HS-5 (cell line): ENCODE data around the gene ZC3H14.
A peak's percentile ranks its signal among the peaks of the same experiment; 100 is the strongest.
"Not testable (repeated sequence)": the region's sequence is repeated elsewhere in the genome, so short reads cannot be mapped to it uniquely, and the experiment has no call there.

Source experiments
- DNase-seq: peaks from one replicate; pipeline ENCODE4 v3.0.0-alpha.2; 2012; ENCODE audit warnings: low read depth

Gene ZC3H14

GRCh38 chr14:88562831-88563686 lies at the start of gene ZC3H14:
TSS of gene ZC3H14 (plus strand) at chr14:88563037. CDS start at chr14:88563134, 97 bp downstream.
- DNase-seq, result no peak

DNA sequence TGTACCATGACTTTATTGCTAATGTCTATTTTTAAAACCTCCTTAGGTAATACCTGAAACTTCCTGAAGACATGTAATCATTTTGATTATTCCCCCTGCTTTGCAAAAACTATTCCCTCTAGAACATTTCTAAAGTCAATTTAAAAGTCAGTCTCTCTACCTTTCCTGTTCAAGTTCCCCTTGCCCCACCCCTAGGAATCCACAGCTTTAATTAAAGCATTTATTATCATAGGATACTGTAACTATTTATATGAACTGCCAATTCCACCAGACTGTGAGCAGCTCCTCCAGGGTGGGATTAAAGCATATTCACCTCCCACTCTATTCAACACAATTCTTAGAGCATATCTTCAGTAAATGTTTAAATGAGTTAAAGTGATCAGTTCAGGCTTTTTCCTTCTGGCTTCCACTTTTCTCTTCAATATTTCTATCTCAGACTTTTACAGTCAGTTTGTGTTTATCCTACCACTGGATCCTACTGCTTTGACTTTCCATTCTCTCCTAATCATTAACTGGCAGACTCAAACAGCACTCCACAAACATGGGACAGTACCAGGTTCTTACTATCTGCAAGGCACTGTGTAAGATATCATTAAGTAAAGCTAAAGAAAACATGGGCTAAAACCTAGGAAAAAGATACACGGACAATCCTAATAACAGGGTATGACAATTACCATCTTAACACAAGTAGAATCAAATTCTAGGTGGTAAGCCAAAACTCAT lies 47.2 kb upstream of the ZC3H14 start:
- DNase-seq, result no peak

DNA sequence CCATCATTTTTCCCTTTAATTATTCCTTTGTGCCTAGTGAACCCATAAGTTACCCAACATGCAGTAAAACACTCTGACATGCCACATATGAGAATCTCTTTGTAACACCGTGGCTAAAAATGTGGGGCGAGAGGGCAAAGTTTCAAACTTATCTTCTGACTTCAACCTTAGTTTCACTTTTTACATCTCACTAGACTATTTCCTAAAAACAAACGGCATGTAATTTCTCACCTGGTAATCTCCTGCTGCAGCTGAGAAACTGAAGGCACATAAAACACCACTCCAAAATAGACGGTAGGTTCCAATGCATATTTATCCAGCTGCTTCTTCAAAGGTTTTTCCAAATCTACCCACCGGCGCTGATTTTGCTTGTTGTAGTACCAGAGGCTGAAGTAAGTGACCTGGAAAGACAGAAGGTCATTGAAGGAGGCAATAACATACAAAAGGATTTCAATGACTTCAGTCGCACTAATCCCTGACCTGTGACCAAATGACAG lies 45.9 kb upstream of the ZC3H14 start:
- no peak for DNase-seq

DNA sequence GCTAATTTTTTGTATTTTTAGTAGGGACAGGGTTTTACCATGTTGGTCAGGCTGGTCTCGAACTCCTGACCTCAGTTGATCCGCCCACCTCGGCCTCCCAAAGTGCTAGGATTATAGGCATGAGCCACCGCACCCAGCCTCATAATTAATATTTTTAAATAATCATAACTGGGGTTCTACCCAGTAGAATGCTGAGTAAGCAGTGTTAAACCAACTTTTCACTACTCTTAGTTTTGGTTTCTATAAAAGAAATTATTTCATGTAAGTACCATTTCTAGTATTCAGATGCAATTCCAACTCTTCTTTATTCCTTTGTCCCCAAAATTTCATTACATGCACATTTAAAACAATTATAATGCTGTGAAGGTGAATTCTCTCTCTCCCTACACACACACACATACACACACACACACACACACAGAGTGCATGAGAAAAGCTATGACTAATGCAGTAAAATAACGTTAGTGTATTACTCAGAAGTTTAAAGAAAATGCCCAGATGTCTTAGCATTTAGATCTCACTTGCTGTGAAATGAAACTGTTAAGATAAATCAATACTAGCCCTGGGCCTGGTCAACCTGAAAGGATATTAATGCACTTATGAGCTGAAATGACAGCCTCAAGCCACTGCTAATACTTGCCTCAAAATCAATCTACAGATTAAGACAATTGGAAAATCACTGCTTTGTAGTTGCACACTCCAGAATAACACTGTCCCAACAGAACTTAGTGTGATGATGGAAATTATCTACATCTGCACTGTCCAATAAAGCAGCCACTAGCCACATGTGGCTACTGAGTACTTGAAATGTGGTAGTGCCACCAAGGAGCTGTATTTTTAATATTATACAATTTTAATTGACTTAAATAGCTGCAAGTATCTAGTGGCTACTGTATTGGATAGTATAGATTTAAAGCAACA lies 44.0 kb upstream of the ZC3H14 start:
- peak; percentile 22 for DNase-seq

GRCh38 chr14:88519907-88520306 lies 42.9 kb upstream of the ZC3H14 start:
- DNase-seq, result no peak

GRCh38 chr14:88521818-88522217 lies 41.0 kb upstream of the ZC3H14 start:
- no peak for DNase-seq

GRCh38 chr14:88522393-88522792 lies 40.4 kb upstream of the ZC3H14 start:
- no peak for DNase-seq

DNA sequence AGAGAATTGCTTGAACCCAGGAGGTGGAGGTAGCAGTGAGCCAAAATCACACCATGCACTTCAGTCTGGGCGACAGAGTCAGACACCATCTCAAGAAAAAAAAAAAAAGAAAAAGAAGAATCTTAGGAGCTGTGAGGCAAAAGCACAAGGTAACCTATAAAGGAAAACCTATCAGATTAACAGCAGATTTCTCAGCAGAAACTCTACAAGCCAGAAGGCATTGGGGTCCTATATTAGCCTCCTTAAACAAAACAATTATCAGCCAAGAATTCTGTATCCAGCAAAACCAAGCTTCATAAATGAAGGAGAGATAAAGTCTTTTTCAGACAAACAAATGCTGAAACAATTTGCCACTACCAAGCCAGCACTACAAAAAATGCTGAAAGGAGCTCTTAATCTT lies 32.9 kb upstream of the ZC3H14 start:
- DNase-seq, result not testable (repeated sequence)

DNA sequence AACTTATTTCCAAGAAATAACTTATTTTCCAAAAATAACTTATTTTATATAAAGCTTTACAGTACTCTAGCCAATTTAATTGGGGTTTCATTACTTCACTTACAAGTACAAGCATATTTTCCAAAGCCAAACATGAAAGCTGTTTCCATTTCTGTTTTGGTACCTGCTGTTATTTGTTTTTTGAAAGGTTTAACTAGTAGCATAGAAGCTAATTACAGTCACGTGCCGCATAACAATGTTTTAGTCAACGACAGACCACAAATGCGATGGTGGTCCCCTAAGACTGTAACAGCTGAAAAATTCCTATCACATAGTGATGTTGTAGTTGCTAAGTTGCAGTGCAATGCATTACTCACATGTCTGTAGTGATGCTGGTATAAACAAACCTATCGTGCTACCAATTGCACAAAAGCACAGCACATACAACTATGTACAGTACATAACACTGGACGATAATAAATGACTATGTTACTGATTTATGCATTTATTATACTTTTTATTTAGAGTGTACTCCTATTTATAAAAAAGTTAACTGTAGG lies 29.7 kb upstream of the ZC3H14 start:
- DNase-seq, result no peak

GRCh38 chr14:88535149-88535548 lies 27.7 kb upstream of the ZC3H14 start:
- no peak for DNase-seq

DNA sequence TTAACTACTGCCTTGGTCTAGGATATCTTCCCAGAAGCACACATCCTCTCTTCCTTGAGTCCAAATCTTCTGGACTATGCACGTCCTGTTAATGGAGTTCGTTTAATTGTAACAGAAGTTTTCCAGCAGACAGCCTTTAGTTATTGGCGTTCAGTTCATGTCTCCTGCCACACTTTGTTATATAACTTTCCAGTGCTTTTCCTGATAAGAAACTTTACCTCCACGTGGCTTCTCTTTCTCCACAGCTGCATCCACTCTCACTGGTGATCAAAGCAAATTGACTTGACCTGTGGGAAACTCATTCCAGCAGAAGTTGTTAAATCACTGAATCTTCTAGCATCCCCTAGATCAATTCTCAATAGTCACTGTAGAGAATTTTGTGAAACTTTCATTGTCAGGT lies 27.0 kb upstream of the ZC3H14 start:
- DNase-seq, result no peak

DNA sequence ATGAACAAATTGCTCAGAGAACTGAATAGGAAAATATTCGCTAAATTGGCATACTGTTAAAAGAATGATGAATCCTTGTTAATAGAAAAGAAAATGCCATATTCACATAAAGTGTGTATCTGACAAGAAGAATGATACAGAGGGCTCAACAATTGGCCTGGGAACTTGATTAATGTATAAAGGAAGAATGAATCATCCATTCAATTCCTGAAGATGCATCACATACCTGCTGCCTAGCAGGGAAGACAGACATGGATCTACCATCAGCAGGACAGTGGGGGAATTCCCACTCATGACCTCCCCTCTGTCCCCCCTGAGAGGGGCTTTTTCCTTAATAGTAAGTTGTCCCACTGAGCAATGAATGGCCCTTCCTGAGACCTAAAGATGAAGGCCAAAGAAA lies 21.5 kb upstream of the ZC3H14 start:
- DNase-seq, result no peak

GRCh38 chr14:88542857-88543795 lies 19.7 kb upstream of the ZC3H14 start:
- no peak for DNase-seq

GRCh38 chr14:88545256-88545655 lies 17.6 kb upstream of the ZC3H14 start:
- DNase-seq, result no peak

DNA sequence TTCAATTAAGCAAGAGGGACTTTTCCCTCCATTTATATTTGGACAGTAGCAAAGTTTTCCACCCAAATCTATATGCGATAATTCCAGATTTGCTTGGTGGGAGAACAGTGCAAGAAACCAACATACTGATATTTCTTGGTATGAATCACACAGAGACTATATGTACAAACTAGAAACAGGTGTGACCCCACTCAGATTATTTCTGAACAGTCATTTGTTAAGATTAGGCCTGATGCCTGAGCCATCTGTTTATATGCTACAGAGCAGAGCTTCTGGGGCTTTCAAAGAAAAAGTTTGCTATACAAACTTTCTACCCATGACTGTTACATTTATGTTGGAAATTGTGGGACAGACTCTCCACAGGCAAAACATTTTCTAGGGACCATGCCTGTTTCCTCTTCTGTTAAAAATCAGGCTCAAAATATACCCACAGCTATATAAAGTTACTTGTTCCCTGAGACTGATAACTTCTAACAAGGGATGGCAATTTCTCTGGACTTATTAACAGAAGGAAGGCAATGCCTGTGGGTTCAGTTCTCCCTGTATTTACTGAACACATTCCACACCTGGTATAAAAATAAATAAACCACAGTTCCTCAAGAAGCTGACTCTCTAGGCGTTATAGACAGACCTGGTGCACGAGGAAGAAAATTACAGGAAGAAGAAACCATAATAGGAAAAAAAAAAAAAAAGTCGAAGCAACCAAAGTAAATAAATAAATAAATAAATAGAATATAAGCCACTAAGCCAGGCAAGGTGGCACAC lies 16.0 kb upstream of the ZC3H14 start:
- DNase-seq, result no peak

DNA sequence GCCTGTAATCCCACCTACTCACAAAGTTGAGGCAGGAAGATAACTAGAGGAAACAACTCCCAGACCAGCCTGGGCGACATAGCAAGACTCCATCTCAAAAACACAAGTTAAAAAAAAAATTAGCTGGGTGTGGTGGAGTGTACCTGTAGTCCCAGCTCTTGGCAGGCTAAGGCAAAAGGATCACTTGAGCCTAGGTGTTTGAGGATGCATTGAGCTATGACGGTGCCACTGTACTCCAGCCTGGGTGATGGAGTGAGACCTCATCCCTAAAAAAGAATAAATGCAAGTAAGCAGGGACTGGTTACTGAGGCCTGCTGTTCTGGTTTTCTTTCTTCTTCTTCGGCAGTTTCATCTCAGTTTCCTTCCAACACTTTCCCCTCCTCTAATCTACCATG lies 15.5 kb upstream of the ZC3H14 start:
- no peak for DNase-seq

- DNase-seq, result no peak
These were observed 12.8 kb upstream of the ZC3H14 start for GRCh38 chr14:88550078-88550477.

GRCh38 chr14:88551094-88551870 lies 11.6 kb upstream of the ZC3H14 start:
- DNase-seq, result no peak

GRCh38 chr14:88551980-88552431 lies 10.8 kb upstream of the ZC3H14 start:
- no peak for DNase-seq
